GM21723 (cell line): ENCODE data around the gene MYO1C.
A peak's percentile ranks its signal among the peaks of the same experiment; 100 is the strongest.
"Not testable (repeated sequence)": the region's sequence is repeated elsewhere in the genome, so short reads cannot be mapped to it uniquely, and the experiment has no call there.

Experiments
- ATAC-seq: cut with Tn5 transposase; IDR thresholded peaks from one replicate; pipeline ENCODE4 v1.9.1; 2021; ENCODE audit warnings: mild to moderate bottlenecking, moderate library complexity; ENCODE audit not compliant: unreplicated experiment

The MYO1C gene

GRCh38 chr17:1467258-1467657 lies 25.2 kb downstream of the MYO1C start:
- ATAC-seq: no peak

- ATAC-seq: no peak
Observed at GRCh38 chr17:1464186-1464585, 28.3 kb downstream of the MYO1C start.

GRCh38 chr17:1462164-1463112 lies 30.0 kb downstream of the MYO1C start:
- ATAC-seq: no peak

- ATAC-seq: no peak
Observed at GRCh38 chr17:1461198-1461944, 31.1 kb downstream of the MYO1C start.

GRCh38 chr17:1460233-1460632 lies 32.3 kb downstream of the MYO1C start:
- no peak for ATAC-seq

GRCh38 chr17:1455797-1456599 lies 36.5 kb downstream of the MYO1C start, which contains the start of gene CRK:
Gene CRK (minus strand): TSS chr17:1456232. CDS start chr17:1456117, 115 bp downstream.
- peak; percentile 76 for ATAC-seq

- peak; percentile 39 for ATAC-seq
Observed at GRCh38 chr17:1455291-1455796, 37.1 kb downstream of the MYO1C start.

GRCh38 chr17:1454541-1454940 lies 37.9 kb downstream of the MYO1C start:
- ATAC-seq: no peak

- not testable (repeated sequence) for ATAC-seq
Observed at GRCh38 chr17:1453694-1454093, 38.8 kb downstream of the MYO1C start.

- ATAC-seq: no peak
Observed at GRCh38 chr17:1452836-1453235, 39.6 kb downstream of the MYO1C start.

GRCh38 chr17:1450261-1450660 lies 42.2 kb downstream of the MYO1C start:
- not testable (repeated sequence) for ATAC-seq

GRCh38 chr17:1449412-1449967 lies 43.0 kb downstream of the MYO1C start:
- ATAC-seq: no peak

GRCh38 chr17:1447052-1447451 lies 45.4 kb downstream of the MYO1C start:
- ATAC-seq: no peak

- ATAC-seq: no peak
Observed at GRCh38 chr17:1446201-1446600, 46.3 kb downstream of the MYO1C start.

GRCh38 chr17:1445695-1446094 lies 46.8 kb downstream of the MYO1C start:
- not testable (repeated sequence) for ATAC-seq

- ATAC-seq: not testable (repeated sequence)
Observed at GRCh38 chr17:1442721-1443120, 49.8 kb downstream of the MYO1C start.

GRCh38 chr17:1442187-1442586 lies 50.3 kb downstream of the MYO1C start:
- ATAC-seq: no peak

GRCh38 chr17:1440921-1441320 lies 51.6 kb downstream of the MYO1C start:
- no peak for ATAC-seq

GRCh38 chr17:1438593-1439083 lies 53.8 kb downstream of the MYO1C start:
- ATAC-seq: no peak

GRCh38 chr17:1435326-1435725 lies 57.2 kb downstream of the MYO1C start:
- no peak for ATAC-seq
